HepG2 (cell line): ENCODE results near the gene ABCA3.

Source experiments
- CHD4 ChIP-seq: fragments of 200-600 bp; sonication (generic); IDR thresholded peaks from 2 replicates; pipeline ENCODE4 v1.7.0; 2017; ENCODE audit warnings: mild to moderate bottlenecking, low read length, borderline replicate concordance
- KAT7 ChIP-seq: IDR thresholded peaks from 2 replicates; pipeline ENCODE4 v1.6.1; 2018; ENCODE audit warnings: borderline replicate concordance, missing compliant biosample characterization
- POLR2A ChIP-seq, 2 experiments: IDR thresholded peaks; 2 replicates each; pipeline ENCODE4 v1.6.1; 2011; ENCODE audit warnings: low read depth in 2 of 2, low read length in 2 of 2, mild to moderate bottlenecking in 1 of 2, moderate library complexity in 1 of 2; ENCODE audit not compliant: insufficient read depth in 1 of 2
- SIN3A ChIP-seq: IDR thresholded peaks from 2 replicates; pipeline ENCODE4 v1.6.1; 2011; ENCODE audit warnings: low read depth, mild to moderate bottlenecking, control low read depth, low read length, borderline replicate concordance
- ZNF12 ChIP-seq: sonication (generic); formaldehyde crosslinking; IDR thresholded peaks from 2 replicates; pipeline ENCODE4 v1.5.0; 2020; ENCODE audit warnings: missing genetic modification reagents
- ZNF670 ChIP-seq: sonication (generic); formaldehyde crosslinking; IDR thresholded peaks from 2 replicates; pipeline ENCODE4 v1.8.0; 2022; ENCODE audit warnings: mild to moderate bottlenecking, missing genetic modification reagents, borderline replicate concordance
- TF ChIP-seq, protein P1 (sequence below): sonication (generic); formaldehyde crosslinking; IDR thresholded peaks from 2 replicates; pipeline ENCODE4 v1.5.0; 2020; ENCODE audit warnings: mild to moderate bottlenecking, missing genetic modification reagents, moderate library complexity
- TF ChIP-seq, protein P2 (sequence below): sonication (generic); formaldehyde crosslinking; IDR thresholded peaks from 2 replicates; pipeline ENCODE4 v1.8.1; 2023; ENCODE audit warnings: missing genetic modification reagents, inconsistent platforms, borderline replicate concordance

DNA sequence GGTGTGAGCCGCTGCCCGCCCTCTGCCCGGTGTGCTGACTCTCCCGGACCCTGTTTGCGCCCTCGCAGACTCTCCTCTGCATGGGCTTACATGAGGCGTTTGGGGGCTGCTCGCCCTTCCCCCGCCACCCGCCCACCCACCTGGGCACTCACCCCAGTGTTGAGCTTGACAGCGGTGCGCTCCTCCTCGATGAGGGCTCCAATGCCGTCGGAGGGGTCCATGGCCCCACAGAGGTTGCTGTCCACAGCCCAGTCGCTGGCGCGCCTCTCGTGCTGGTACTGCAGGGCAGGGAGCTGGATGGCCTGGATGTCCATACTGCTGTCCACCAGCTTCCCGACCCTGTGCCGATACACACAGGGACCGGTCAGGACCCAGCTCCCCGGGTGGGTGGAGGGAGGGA, 51.2 kb downstream of the ABCA3 start:
- TF ChIP-seq ZNF670 = no peak
- TF ChIP-seq SIN3A = no peak
- TF ChIP-seq, protein P1, sequence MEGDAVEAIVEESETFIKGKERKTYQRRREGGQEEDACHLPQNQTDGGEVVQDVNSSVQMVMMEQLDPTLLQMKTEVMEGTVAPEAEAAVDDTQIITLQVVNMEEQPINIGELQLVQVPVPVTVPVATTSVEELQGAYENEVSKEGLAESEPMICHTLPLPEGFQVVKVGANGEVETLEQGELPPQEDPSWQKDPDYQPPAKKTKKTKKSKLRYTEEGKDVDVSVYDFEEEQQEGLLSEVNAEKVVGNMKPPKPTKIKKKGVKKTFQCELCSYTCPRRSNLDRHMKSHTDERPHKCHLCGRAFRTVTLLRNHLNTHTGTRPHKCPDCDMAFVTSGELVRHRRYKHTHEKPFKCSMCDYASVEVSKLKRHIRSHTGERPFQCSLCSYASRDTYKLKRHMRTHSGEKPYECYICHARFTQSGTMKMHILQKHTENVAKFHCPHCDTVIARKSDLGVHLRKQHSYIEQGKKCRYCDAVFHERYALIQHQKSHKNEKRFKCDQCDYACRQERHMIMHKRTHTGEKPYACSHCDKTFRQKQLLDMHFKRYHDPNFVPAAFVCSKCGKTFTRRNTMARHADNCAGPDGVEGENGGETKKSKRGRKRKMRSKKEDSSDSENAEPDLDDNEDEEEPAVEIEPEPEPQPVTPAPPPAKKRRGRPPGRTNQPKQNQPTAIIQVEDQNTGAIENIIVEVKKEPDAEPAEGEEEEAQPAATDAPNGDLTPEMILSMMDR (CRISPR knock-in tag) = no peak
- TF ChIP-seq CHD4 = no peak
- no peak for TF ChIP-seq KAT7 (CRISPR knock-in tag)
- TF ChIP-seq POLR2A (IDR thresholded peaks at IDR 0.05; ENCODE audit: insufficient read depth in 1 of 2, low read depth in 2 of 2, low read length in 2 of 2) = no peak
- TF ChIP-seq, protein P2, sequence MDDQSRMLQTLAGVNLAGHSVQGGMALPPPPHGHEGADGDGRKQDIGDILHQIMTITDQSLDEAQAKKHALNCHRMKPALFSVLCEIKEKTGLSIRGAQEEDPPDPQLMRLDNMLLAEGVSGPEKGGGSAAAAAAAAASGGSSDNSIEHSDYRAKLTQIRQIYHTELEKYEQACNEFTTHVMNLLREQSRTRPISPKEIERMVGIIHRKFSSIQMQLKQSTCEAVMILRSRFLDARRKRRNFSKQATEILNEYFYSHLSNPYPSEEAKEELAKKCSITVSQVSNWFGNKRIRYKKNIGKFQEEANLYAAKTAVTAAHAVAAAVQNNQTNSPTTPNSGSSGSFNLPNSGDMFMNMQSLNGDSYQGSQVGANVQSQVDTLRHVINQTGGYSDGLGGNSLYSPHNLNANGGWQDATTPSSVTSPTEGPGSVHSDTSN = no peak
- TF ChIP-seq ZNF12 (CRISPR knock-in tag) = no peak
